HG03159 (cell line): Measurements from ENCODE around the gene CLDN10.
A peak's percentile ranks its signal among the peaks of the same experiment; 100 is the strongest.
"Not testable (repeated sequence)": the region's sequence is repeated elsewhere in the genome, so short reads cannot be mapped to it uniquely, and the experiment has no call there.

Experiments
- ATAC-seq: cut with Tn5 transposase; IDR thresholded peaks from one replicate; pipeline ENCODE4 v1.9.1; 2021; ENCODE audit warnings: mild to moderate bottlenecking, moderate library complexity; ENCODE audit not compliant: unreplicated experiment

The CLDN10 gene, protein sequence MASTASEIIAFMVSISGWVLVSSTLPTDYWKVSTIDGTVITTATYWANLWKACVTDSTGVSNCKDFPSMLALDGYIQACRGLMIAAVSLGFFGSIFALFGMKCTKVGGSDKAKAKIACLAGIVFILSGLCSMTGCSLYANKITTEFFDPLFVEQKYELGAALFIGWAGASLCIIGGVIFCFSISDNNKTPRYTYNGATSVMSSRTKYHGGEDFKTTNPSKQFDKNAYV

DNA sequence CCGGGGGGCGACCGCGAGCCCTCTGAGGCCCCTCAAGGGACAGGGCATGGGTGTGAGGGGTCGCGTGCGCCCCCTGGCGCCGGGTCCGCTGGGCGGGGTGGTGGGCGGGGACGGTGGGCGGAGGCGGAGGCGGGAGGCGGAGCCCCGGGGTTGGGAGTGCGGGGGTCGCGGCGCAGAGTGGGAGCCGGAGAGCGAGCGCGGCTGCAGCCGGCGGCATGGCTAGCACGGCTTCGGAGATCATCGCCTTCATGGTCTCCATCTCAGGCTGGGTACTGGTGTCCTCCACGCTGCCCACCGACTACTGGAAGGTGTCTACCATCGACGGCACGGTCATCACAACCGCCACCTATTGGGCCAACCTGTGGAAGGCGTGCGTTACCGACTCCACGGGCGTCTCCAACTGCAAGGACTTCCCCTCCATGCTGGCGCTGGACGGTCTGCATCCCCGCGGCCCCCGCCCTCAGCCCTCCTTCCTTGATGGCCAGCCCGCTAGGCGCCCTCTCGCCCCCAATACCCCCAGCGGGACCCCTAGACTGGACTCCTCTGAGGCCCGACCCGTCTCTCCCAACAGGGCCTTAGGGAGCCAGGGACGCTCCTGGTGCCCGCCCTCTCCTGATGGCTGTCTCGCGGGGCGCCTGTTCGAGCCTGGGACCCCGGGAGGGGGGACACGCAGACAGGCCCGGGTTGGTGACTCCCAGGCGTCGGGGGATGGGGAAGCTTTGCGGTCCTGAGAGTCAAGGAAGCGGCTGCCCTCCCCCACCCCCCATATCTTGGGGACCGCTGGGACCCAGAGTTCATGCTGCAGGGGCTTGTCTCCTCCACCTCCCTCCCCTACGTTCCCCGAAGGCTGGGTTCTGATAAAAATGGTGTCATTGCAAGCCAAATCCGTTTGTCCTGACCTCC, at the start of gene CLDN10:
Gene CLDN10, plus strand, starts transcription at position 182 of the 903 bp plus-strand sequence. Its CDS starts 34 bp downstream, at position 216.
- no peak for ATAC-seq

DNA sequence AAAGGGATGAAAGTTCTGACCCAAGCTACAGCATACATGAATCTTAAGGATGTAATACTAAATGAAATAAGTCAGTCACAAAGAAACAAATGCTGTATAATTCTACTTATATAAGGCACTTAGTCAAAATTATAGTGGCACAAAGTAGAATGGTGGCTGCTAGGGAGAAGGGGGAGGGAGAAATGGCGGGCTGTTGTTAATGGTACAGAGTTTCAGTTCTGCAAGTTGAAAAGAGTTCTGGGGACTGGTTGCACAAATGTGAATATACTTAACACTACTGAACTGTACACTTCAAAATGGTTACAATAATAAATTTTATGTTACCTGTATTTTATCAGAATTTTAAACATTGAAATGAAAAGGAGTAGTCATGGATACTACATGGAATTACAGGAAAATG, 48.9 kb upstream of the CLDN10 start:
- ATAC-seq, result peak; percentile 60

DNA sequence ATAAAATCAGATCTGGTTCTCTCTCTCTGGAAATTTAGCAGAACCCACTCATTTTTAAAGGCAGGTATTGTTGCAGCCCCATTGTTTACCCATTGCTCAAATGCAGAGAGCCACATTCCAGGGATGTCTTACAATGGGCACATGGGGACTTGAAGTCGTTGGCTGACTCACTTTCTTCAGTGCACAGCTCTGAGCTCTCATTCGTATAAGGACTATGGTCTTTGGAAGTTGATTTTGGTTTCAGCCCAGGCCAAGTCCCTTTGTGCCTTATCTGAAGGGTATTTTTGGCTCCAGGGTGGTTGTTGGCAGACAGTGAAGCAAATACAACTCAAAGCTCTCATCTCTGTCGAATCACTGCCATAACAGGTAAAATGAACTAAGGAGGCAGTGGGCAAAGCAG, 47.3 kb upstream of the CLDN10 start:
- ATAC-seq, result no peak

- no peak for ATAC-seq
These were observed 46.5 kb upstream of the CLDN10 start for GRCh38 chr13:95505986-95506385.

GRCh38 chr13:95507991-95508390, 44.5 kb upstream of the CLDN10 start:
- ATAC-seq, result no peak

GRCh38 chr13:95508996-95509395, 43.5 kb upstream of the CLDN10 start:
- ATAC-seq, result no peak

- no peak for ATAC-seq
These were observed 42.8 kb upstream of the CLDN10 start for GRCh38 chr13:95509521-95510310.

- no peak for ATAC-seq
These were observed 41.6 kb upstream of the CLDN10 start for GRCh38 chr13:95510950-95511349.

DNA sequence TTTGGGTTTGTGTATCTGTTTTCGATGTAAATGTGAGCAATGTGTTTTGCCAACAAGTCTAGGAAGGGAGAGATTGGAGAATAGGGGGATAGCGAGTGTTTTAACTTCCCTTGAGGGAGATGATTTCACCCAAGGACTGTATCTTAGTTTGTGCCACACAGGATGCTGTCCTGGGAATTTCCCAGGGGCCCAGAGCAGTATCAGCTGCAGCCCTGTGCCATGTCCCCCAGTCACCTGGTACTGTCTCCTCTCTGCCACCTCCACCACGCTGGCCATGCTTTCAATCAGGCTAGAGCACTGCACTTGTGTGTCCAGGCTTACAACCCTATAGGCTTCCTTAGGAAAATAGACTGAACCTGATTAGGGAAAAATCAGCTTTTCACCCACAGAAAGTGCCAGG, 40.1 kb upstream of the CLDN10 start:
- ATAC-seq, result no peak

- ATAC-seq, result no peak
These were observed 39.6 kb upstream of the CLDN10 start for GRCh38 chr13:95512957-95513356.

- not testable (repeated sequence) for ATAC-seq
These were observed 36.9 kb upstream of the CLDN10 start for GRCh38 chr13:95515606-95516005.

DNA sequence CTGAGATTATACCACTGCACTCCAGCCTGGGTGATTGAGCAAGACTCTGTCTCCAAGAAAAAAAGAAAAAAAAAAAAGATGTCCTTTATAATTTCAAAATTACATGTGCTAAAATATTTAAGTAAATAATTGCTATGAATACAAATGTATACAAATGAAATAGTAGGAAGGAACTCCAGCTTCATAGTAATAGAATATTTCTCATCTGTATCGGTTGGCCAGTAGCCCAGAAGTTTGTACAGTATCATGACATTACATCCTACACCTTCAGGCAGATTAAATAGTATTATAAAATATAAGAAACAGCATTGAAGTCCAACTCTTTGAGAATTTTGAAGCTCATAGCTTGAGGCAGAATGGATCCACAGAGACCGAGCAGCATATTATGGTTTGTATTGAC, 36.5 kb upstream of the CLDN10 start:
- ATAC-seq, result no peak

DNA sequence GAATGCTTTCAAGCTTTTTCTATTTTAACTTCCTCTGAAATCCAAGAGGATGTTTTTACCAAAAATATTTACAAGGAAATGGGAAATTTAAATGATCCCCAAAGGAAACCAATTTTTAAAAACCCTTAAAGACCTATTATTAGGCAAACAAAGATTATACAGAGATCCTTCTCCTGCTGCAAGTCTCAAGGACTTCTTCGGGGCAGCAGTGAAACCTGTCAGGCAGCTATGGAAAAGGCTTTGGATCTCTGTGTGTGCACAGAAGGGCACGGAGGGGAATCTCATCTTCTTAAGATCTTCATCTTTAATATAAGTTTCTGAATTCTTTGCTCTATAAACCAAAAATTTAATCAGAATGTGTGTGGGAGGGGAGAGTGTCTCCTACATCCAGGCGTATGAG, 36.0 kb upstream of the CLDN10 start:
- ATAC-seq, result no peak

GRCh38 chr13:95523598-95523997, 28.9 kb upstream of the CLDN10 start:
- no peak for ATAC-seq

- no peak for ATAC-seq
These were observed 28.1 kb upstream of the CLDN10 start for GRCh38 chr13:95524264-95524901.

DNA sequence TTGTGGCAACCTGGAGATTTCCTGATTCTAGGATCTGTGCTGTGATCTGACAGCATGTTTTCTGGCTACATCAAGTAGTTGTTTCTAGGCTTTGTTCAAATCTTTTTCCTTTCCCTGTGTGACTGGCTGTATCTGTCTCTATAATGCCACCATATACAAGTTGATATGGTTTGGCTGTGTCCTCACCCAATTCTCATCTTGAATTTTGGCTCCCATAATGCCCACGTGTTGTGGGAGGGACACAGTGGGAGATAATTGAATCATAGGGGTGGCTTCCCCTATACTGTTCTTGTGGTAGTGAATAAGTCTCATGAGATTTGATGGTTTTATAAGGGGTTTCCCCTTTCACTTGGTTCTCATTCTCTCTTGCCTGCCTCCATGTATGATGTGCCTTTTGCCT, 24.6 kb upstream of the CLDN10 start:
- ATAC-seq, result no peak

- ATAC-seq, result no peak
These were observed 22.3 kb upstream of the CLDN10 start for GRCh38 chr13:95530178-95530577.

DNA sequence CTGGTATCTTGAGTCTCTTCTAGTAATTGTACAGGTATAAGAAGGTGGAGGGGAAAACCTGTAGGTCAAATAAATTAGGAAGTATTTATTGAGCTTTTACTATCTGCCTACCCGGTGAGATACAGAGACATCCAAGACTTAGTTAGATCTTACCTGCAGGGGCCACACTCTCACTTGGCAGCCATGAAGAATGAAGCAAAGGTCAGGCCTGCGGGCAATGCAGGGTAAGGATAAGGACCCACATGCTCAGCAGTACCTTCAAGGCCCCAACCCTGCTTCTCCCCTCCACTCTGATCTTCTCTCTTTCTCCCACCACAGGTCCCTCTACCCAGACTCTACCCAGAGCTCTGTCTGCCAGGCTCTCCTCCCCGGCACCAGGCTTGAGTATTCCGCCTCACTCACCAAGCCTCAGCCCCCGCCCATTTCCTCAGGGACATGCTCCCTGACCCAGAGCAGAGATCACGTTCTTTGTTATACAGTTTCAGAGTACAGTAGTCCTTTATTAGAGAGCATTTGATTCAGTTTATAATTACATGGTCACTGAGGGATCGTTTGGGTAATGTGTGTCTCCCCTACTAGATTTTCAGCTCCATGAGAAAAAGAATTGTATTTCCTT, 18.9 kb upstream of the CLDN10 start:
- ATAC-seq, result no peak

DNA sequence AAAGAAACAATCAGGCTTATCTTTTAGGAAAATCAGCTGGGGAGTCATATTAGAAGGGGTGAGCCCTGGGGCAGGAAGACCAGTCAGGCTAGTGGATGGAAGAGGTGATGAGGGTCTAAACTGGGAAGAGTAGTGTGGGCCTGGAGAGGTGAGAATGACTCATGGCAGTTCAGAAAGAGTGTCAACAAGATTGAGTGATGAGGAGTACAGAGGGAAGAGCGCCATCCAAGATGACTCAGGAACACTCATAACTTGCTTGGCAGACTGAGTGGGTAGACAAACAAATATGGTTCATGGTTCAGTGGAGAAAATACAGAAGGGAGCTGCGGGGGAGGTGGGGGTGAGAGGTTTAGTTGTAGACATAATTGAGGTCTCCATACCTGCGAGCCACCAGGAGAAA, 17.3 kb upstream of the CLDN10 start:
- ATAC-seq, result no peak

- peak; percentile 38 for ATAC-seq
These were observed 15.8 kb upstream of the CLDN10 start for GRCh38 chr13:95536632-95537241.
